MM.1S (cell line): ENCODE results near the gene DOLK.

Experiments used
- CTCF ChIP-seq: fragments of 300-600 bp; sonication (generic); IDR thresholded peaks from 2 replicates; pipeline ENCODE4 v1.5.1; 2016; ENCODE audit warnings: antibody characterized with exemption, low read length, mixed read lengths
- EZH2 ChIP-seq: fragments of 300-600 bp; sonication (generic); optimal IDR thresholded peaks from 2 replicates; pipeline ENCODE3; 2017; ENCODE audit warnings: low read depth, mild to moderate bottlenecking, antibody characterized with exemption, low read length, mixed read lengths
- EZH2phosphoT487 ChIP-seq: fragments of 300-600 bp; sonication (generic); IDR thresholded peaks from 2 replicates; pipeline ENCODE4 v1.6.1; 2018; ENCODE audit warnings: antibody characterized with exemption, low read length

GRCh38 chr9:128913048-128913900, 34.1 kb downstream of the DOLK start:
- TF ChIP-seq CTCF (no peak), EZH2 (no peak), EZH2phosphoT487 (no peak)
